HG03159 (cell line): Measurements from ENCODE around the gene MYO18B.

Source experiments
- ATAC-seq: cut with Tn5 transposase; IDR thresholded peaks from one replicate; pipeline ENCODE4 v1.9.1; 2021; ENCODE audit warnings: mild to moderate bottlenecking, moderate library complexity; ENCODE audit not compliant: unreplicated experiment

The MYO18B gene

DNA sequence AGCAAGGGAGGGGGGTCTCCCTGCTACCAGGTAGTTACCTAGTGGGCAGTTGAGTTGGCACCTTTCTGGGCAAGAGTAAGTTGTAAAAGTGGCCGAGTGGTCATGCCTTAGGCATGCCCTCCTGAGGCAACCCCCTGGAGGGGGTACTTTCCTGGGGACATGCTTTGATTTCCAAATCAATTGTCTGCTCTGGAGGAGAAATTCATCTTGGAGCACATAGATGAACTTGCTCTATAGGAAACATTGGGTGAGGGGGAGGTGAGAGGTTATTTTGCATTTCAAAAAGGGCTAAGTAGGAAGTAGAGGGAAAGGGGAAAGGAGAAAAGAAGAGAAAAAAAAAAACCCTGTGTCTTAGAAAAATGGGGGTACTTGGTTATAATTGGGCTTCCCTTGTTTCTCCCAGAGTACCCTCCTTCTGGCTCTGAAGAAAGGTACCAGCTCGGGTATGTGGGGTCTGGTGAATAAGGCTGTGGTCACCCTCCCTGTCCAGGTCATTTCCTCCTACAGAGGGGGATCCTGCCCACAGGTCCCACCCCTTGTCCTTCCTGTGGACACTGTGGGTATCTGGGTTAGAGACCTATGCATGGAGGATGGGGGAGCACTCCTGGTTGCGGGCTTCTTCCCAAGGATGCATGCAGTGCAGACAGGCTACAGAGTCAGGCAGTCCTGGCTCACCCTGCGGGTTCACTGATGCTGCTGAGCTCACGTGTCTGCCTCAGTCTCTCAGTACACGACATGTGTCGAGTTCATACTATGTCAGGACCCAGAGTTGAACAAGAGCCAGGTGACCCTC lies 193.5 kb downstream of the MYO18B start:
- ATAC-seq = no peak

DNA sequence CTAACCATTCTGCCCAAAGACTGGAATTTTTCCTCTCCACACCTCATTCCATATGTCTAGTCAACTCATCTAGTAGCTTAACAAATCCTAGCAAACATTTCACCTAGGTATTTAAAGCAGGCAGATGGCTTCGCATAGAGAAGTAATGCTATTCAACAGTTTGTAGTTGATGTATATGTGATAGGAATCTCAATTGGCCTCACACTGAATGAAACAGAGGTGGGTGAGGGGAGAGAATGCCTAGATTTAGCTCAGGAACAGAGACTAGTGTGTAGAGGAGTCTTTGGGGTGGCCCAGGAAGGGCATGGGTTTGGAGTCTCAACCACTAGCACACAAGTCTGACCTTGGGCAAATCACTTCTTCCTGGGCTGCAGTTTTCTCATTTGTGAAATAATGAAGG lies 196.2 kb downstream of the MYO18B start:
- ATAC-seq = no peak

DNA sequence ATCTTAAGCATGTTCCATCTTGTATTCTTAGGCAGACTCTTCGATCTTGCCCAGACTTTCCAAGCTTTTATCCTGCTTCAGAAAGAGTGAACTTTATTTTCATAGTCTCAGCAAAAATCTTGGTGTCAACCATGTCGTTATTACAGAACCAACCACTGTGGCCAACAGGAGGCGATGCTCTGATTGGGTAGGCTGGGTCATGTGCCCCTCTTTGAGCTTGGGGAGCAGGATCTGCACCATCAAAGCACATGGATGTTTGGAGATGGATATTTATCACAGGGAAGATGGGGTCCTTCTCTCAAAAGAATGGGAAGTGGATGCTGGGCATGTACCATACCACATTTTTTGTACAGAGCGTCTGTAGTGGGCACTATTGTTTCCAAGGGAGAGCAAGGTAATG lies 197.4 kb downstream of the MYO18B start:
- ATAC-seq = no peak

DNA sequence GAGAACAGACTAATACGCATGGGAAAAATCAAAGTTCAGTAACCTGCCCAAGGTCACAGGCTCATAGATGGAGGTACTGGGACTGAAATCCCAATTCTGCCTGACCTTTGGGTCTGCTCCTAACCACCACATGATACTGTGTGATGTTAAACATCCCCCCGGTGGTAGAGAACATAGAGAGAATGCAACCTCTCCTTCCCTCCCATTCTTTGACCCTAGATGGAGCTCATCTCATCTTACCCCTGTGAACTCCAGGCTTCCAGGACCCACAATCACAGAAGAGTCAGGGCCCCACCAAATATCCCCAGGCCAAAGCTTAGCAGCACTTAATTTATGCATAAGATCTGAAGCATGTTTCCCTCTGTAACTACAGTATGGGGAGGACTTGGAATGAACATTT lies 198.5 kb downstream of the MYO18B start:
- no peak for ATAC-seq

- no peak for ATAC-seq
These were observed 199.5 kb downstream of the MYO18B start for GRCh38 chr22:25941365-25941960.

DNA sequence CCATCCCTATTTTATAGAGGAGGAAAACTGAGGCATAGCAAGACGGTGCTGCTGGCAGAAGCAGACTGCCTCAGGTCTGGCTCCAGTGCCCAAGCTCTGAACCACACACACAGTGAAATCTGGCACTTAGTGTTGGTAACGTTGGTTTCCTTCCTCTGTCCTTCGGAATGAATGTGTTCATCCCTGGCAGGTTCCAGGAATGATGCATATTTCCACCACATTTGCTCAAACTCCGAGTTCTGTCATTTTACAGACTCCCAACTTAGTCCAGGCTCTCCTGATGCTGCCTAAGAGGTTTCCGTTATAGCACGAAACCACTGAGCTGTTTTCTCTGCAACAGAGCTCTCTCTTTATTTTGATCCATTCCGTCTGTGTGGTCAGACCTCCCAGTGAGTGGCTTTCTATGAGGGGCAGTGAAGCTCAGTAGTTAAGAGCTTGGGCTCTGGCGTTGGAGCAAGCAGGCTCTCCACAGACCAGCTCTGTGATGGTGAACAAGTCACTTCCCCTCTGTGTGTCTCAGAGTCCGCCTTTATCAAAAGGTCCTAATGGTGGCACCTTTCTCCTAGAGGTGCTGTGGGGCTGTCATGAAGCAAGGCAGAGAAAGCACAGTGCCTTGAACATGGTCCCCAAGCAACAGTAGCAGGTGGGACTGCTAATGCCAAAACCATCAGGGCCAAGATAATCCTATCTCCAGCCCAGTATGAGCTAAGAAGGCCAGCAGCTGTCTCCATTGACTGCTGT lies 200.3 kb downstream of the MYO18B start:
- no peak for ATAC-seq

DNA sequence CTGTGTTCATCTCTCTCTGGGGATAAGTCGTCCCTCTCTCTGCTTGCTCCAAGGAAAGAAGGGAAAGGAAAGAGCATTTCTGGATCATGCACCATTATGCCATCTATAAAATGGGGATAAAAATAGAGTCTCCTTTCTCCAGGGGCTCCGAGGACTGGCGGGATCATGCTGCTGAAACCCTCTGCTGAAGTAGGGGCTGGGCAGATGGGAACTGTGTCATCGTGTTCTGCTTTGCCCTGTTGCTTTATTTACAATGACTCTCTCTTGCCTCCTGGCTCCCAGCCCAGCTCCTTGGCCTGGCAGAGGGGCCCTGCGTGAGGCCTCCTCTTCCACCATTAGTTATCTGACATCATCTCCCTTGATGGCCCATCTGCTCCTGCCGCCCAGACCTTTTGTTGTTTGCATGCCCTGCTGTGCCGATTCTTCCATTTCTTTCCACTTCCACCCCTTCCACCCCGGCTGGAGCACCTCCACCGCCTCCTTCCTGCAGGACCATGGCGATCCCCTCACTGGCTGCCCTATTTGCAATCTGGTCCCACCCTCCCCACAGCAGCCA lies 200.9 kb downstream of the MYO18B start:
- ATAC-seq = no peak

- ATAC-seq = no peak
These were observed 208.1 kb downstream of the MYO18B start for GRCh38 chr22:25950111-25950510.

GRCh38 chr22:25953276-25953675 lies 211.3 kb downstream of the MYO18B start:
- no peak for ATAC-seq

DNA sequence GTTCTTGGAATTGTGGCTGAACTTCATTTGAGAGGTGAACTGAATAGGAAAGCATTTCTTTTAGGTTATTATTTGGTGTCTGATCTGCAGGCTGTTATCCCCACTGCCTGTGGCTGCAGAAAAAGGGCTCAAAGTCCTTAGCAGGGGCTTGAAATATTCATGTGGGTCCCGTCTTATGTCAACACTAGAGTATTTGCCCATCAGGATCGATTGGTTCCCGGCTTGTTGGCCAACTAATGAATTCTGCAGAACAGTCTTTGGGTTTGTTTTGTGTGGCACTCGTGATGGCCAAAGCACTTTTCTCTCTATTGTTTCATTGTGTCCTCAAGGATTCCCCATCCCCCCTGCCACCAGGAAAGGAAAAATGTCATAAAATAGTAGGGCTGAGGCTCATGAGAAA lies 211.9 kb downstream of the MYO18B start:
- ATAC-seq = no peak

DNA sequence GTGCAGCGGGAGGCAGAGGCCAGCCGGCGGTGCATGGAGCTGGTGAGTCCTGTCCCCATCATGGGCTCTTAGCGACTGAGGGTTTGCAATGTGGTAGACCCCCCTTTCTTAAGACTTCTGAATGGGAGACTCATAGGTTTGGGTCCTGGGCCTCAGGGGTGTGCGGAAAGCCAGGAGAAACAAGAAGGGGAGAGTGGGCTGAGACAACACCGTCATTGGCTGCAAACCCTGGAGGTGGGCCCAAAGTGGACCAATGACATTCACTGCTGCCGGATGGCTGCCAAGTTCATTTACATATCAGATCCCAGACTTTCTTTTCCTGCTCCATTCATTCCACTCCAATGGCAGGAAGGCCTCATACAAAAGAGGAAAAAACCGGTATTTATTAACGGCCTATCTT lies 213.3 kb downstream of the MYO18B start:
- no peak for ATAC-seq

DNA sequence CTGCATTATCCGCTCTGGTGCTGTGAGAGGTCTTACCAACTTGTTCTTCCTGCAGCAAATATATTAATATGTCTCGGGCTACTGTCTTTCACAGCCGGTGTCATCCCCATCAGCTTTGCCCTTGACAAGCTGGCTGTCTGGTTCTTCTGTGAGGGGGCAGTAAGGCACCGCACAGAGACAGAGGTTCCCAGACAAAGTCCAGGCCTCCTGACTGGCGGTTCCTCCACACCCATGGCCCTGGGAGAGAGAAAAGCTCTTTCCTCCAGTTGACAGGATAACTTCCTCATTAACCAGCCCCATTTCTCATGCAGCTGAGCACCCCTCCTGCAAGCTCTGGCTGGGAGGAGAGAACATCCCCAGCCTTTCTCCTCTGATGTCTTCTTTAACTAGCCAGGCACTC lies 214.8 kb downstream of the MYO18B start:
- ATAC-seq = no peak

DNA sequence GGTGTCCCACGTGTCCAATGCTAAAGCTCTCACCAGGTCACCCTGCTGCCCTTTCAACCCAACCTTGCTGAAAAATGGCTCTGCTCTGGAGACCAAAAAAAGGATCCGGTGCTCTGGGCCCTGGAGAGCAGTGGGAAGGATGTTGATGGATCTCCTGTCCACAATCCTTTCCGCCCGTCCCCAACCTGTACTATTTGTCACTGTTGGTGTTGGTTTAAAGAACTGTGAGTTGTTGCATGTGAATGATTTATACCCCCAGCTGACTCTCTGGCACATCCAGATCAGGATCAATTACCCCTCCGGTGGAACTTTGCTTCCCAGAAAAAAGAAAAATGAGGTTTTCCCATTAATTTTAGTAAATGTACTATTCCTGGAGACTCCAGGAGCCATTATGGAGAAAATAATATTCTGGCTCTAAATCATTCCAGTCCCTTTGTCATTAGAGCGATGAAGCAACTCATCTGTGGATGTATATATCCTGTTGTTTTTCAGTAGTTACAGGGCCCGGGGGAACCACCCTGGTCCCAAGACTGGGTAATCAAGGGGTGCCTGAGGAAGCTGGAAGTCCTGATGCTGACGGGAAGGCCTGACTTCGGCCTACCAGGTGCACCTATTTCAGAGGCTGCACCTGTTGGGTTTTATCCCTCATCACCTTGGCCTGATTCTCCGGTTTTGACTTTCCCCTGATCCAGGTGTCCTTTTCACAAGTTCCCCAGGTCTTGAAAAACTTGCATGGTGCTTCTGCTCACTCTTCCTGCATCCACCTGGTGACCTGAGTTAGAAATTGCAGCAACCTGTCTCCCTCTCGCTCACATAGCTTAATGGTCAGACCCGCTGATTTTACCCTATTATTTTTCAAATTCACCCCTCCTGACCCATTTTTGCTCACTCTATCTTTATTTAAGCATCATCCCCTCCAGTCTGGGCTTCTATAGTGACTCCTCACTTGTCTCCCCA lies 218.1 kb downstream of the MYO18B start:
- no peak for ATAC-seq

- no peak for ATAC-seq
These were observed 219.7 kb downstream of the MYO18B start for GRCh38 chr22:25961699-25962098.

DNA sequence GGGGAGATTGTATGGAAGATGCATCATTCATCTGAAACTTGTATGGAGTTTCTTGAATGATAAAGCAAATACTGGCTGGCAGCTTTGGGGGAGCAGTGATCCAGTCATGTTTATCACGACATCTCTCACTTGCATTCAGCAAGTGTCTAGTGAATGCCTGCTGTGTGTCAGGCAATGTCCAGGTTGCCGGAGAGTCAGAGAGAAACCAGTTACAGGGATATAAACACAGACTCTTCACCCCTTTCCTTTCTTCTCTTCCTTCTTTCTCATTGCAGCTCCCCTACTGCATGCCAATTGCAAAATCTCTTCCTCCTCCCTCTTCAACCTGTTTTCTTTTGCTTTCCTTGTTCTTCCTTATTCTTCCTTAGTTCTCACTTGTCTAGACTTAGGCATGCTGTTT lies 220.7 kb downstream of the MYO18B start:
- ATAC-seq = no peak

GRCh38 chr22:25964961-25965730 lies 223.2 kb downstream of the MYO18B start:
- ATAC-seq = no peak

DNA sequence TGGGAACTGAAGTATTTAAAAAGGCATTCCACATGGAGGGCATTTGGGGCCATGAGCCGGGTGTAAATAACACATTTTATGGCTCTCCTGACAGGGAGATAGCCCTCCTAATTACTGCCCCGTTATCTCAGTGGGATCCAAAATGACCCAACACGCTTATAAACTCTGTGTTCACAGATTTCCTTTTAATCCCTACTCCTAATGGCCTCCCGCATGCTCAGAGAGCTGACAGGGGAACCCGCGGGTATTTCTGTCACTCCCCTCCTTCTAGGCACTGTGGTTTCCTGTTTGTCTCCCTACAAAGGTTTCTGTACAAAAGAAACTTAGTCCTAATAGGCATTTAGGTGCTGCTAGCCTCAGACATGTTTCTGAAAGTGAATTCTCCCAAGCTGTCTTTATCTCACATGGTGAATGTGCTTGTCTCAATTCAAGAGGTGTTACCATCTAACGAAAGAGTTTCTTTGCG lies 224.5 kb downstream of the MYO18B start:
- ATAC-seq = no peak

DNA sequence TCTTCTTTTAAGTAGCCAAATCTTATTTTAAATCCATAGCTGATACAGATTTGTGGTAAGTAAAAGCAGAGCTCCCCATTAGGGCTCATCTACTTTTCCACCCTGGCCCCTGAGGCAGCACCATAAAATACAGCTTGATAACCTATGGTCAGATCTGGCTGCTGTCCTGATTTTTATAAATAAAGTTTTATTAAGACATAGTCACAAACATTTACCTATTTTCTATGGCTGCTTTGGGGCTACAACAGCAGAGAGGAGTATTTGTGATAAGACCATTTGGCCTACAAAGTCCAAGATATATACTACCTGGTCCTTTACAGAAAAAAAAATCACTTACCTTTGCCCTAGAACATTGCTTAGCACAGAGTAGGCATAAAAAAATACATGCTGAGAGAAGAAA lies 227.3 kb downstream of the MYO18B start:
- no peak for ATAC-seq

DNA sequence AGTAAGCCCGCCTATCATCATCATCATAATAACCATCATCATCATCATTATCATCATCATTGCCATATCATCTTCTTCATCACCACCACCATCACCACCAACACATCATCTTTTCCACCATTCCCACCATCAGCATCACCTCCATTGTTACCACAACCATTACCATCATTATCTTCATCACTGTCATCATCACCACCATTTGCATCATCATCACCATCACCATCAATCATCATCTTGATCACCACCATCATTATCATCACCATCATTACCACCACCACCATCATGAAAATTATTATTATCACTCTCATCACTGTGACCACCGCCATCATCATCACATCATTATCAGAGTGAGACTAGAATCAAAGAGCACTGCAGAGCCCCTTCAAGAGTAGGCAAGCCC lies 227.9 kb downstream of the MYO18B start:
- ATAC-seq = no peak
